GM23338 (cell line): ENCODE results near the gene CCDC81. TPM values are rescaled to one million over a fixed set of nuclear protein-coding genes. Genes with fewer than 3 reads are reported as not detected.

ENCODE experiments used
- CREB1 ChIP-seq: fragments of 250-450 bp; sonication (Bioruptor Pico); IDR thresholded peaks from 2 replicates; pipeline ENCODE4 v1.5.0; 2020; ENCODE audit warnings: low read depth, mild to moderate bottlenecking, moderate library complexity
- EZH2 ChIP-seq: fragments of 200-600 bp; sonication (generic); IDR thresholded peaks from one replicate; pipeline ENCODE4 v1.8.0; 2017; ENCODE audit warnings: antibody characterized with exemption, mild to moderate bottlenecking, low read depth; ENCODE audit not compliant: unreplicated experiment
- POLR2AphosphoS5 ChIP-seq: IDR thresholded peaks from 2 replicates; pipeline ENCODE4 v1.6.1; 2016; ENCODE audit warnings: antibody characterized with exemption, low read depth
- STAT1 ChIP-seq: IDR thresholded peaks from one replicate; pipeline ENCODE4 v1.6.1; 2016; ENCODE audit warnings: antibody characterized with exemption; ENCODE audit not compliant: unreplicated experiment
- ZNF114 ChIP-seq: fragments of 250-450 bp; sonication (Bioruptor Pico); IDR thresholded peaks from 2 replicates; pipeline ENCODE4 v1.5.0; 2020; ENCODE audit warnings: mild to moderate bottlenecking, moderate library complexity
- polyA plus RNA-seq: library from polyadenylated mRNA; unstranded; fragments of >200 nt; fragmentation: Nextera tagmentation; extraction: Ambion mirVana; gene quantifications from 2 replicates; pipeline ENCODE4 v1.2.1, GENCODE V29; 2016
- total RNA-seq: library from RNA; depleted of rRNA; stranded (reverse); fragments of >200 nt; shearing (Covaris generic); gene quantifications from 2 replicates; pipeline ENCODE4 v1.2.3, GENCODE V29; 2014
- TF ChIP-seq, protein P1 (sequence below): fragments of 250-450 bp; sonication (Bioruptor Pico); IDR thresholded peaks from 2 replicates; pipeline ENCODE4 v1.5.0; 2020; ENCODE audit warnings: mild to moderate bottlenecking, moderate library complexity
- TF ChIP-seq, protein P2 (sequence below), 2 experiments: fragments of 200-600 bp in 1 of 2; sonication (generic) in 1 of 2; conservative IDR thresholded peaks; 2 replicates each; pipeline versions ENCODE4 v1.5.1 to v1.6.1; 2016 to 2017; ENCODE audit warnings: antibody characterized with exemption in 2 of 2, low read depth in 2 of 2, mild to moderate bottlenecking in 2 of 2, moderate library complexity in 1 of 2
- TF ChIP-seq, protein P3 (sequence below): IDR thresholded peaks from one replicate; pipeline ENCODE4 v1.6.1; 2018; ENCODE audit warnings: antibody characterized with exemption; ENCODE audit not compliant: unreplicated experiment

Gene CCDC81
- total and polyA plus RNA-seq, 2 experiments from 2014 or later = 0.37 to 4.3 TPM

DNA sequence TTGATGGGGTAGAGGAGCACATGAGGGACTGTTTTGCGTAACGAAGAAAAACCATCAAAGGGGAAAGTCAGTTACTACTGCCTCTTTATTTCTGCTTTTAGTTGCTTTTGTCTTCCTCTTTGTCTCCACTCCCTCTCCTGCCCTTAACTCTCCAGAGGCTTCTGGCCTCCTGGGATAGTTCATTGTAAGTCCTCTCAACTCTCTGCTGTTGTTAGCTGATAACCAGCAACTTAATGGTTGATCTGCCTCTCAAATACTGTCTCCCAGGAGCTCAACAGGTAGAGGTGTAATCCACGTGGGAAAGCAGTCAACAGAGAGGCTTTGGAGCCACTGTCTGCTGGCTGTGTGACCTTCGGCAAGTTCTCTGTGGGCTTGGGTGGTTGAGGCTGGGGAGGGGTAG lies 47.3 kb downstream of the CCDC81 start (continued):
- TF ChIP-seq, protein P1, sequence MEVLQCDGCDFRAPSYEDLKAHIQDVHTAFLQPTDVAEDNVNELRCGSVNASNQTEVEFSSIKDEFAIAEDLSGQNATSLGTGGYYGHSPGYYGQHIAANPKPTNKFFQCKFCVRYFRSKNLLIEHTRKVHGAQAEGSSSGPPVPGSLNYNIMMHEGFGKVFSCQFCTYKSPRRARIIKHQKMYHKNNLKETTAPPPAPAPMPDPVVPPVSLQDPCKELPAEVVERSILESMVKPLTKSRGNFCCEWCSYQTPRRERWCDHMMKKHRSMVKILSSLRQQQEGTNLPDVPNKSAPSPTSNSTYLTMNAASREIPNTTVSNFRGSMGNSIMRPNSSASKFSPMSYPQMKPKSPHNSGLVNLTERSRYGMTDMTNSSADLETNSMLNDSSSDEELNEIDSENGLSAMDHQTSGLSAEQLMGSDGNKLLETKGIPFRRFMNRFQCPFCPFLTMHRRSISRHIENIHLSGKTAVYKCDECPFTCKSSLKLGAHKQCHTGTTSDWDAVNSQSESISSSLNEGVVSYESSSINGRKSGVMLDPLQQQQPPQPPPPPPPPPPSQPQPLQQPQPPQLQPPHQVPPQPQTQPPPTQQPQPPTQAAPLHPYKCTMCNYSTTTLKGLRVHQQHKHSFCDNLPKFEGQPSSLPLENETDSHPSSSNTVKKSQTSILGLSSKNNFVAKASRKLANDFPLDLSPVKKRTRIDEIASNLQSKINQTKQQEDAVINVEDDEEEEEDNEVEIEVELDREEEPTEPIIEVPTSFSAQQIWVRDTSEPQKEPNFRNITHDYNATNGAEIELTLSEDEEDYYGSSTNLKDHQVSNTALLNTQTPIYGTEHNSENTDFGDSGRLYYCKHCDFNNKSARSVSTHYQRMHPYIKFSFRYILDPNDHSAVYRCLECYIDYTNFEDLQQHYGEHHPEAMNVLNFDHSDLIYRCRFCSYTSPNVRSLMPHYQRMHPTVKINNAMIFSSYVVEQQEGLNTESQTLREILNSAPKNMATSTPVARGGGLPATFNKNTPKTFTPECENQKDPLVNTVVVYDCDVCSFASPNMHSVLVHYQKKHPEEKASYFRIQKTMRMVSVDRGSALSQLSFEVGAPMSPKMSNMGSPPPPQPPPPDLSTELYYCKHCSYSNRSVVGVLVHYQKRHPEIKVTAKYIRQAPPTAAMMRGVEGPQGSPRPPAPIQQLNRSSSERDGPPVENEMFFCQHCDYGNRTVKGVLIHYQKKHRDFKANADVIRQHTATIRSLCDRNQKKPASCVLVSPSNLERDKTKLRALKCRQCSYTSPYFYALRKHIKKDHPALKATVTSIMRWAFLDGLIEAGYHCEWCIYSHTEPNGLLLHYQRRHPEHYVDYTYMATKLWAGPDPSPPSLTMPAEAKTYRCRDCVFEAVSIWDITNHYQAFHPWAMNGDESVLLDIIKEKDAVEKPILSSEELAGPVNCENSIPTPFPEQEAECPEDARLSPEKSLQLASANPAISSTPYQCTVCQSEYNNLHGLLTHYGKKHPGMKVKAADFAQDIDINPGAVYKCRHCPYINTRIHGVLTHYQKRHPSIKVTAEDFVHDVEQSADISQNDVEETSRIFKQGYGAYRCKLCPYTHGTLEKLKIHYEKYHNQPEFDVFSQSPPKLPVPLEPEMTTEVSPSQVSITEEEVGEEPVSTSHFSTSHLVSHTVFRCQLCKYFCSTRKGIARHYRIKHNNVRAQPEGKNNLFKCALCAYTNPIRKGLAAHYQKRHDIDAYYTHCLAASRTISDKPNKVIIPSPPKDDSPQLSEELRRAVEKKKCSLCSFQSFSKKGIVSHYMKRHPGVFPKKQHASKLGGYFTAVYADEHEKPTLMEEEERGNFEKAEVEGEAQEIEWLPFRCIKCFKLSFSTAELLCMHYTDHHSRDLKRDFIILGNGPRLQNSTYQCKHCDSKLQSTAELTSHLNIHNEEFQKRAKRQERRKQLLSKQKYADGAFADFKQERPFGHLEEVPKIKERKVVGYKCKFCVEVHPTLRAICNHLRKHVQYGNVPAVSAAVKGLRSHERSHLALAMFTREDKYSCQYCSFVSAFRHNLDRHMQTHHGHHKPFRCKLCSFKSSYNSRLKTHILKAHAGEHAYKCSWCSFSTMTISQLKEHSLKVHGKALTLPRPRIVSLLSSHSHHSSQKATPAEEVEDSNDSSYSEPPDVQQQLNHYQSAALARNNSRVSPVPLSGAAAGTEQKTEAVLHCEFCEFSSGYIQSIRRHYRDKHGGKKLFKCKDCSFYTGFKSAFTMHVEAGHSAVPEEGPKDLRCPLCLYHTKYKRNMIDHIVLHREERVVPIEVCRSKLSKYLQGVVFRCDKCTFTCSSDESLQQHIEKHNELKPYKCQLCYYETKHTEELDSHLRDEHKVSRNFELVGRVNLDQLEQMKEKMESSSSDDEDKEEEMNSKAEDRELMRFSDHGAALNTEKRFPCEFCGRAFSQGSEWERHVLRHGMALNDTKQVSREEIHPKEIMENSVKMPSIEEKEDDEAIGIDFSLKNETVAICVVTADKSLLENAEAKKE = no peak
- TF ChIP-seq CREB1 (no peak), POLR2AphosphoS5 (no peak), EZH2 (no peak), ZNF114 (CRISPR knock-in tag) (no peak), STAT1 (no peak)
- TF ChIP-seq, protein P2, sequence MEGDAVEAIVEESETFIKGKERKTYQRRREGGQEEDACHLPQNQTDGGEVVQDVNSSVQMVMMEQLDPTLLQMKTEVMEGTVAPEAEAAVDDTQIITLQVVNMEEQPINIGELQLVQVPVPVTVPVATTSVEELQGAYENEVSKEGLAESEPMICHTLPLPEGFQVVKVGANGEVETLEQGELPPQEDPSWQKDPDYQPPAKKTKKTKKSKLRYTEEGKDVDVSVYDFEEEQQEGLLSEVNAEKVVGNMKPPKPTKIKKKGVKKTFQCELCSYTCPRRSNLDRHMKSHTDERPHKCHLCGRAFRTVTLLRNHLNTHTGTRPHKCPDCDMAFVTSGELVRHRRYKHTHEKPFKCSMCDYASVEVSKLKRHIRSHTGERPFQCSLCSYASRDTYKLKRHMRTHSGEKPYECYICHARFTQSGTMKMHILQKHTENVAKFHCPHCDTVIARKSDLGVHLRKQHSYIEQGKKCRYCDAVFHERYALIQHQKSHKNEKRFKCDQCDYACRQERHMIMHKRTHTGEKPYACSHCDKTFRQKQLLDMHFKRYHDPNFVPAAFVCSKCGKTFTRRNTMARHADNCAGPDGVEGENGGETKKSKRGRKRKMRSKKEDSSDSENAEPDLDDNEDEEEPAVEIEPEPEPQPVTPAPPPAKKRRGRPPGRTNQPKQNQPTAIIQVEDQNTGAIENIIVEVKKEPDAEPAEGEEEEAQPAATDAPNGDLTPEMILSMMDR (conservative IDR thresholded peaks at IDR 0.05; ENCODE audit: low read depth in 2 of 2) = no peak
- TF ChIP-seq, protein P3, sequence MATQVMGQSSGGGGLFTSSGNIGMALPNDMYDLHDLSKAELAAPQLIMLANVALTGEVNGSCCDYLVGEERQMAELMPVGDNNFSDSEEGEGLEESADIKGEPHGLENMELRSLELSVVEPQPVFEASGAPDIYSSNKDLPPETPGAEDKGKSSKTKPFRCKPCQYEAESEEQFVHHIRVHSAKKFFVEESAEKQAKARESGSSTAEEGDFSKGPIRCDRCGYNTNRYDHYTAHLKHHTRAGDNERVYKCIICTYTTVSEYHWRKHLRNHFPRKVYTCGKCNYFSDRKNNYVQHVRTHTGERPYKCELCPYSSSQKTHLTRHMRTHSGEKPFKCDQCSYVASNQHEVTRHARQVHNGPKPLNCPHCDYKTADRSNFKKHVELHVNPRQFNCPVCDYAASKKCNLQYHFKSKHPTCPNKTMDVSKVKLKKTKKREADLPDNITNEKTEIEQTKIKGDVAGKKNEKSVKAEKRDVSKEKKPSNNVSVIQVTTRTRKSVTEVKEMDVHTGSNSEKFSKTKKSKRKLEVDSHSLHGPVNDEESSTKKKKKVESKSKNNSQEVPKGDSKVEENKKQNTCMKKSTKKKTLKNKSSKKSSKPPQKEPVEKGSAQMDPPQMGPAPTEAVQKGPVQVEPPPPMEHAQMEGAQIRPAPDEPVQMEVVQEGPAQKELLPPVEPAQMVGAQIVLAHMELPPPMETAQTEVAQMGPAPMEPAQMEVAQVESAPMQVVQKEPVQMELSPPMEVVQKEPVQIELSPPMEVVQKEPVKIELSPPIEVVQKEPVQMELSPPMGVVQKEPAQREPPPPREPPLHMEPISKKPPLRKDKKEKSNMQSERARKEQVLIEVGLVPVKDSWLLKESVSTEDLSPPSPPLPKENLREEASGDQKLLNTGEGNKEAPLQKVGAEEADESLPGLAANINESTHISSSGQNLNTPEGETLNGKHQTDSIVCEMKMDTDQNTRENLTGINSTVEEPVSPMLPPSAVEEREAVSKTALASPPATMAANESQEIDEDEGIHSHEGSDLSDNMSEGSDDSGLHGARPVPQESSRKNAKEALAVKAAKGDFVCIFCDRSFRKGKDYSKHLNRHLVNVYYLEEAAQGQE = no peak
